ENCODE results near the gene ZSCAN10.

DNA sequence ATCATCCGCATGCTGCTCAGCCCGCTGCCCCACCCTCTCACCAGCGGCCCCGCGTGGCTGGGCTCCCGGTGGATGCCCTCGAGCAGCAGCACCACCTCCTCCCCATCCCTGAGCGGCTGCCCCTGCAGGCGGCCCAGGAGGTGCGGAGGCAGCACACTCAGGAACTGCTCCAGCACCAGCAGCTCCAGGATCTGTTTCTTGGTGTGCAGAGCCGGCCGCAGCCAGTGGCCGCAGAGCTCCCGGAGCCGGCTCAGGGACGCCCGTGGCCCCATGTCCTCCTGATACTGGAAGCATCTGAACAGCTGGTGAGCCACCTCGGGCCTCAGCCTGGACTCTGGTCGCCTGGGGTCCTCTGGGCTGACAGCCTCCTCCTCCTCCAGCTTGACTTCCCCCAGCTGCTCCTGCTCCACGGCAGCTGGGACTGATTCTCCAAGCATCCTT lies 6.6 kb downstream of the ZSCAN10 start:
- TF ChIP-seq EZH2 (IDR thresholded peaks at IDR 0.05; ENCODE audit: low read length, missing control alignments) = no peak
- TF ChIP-seq, protein P1, sequence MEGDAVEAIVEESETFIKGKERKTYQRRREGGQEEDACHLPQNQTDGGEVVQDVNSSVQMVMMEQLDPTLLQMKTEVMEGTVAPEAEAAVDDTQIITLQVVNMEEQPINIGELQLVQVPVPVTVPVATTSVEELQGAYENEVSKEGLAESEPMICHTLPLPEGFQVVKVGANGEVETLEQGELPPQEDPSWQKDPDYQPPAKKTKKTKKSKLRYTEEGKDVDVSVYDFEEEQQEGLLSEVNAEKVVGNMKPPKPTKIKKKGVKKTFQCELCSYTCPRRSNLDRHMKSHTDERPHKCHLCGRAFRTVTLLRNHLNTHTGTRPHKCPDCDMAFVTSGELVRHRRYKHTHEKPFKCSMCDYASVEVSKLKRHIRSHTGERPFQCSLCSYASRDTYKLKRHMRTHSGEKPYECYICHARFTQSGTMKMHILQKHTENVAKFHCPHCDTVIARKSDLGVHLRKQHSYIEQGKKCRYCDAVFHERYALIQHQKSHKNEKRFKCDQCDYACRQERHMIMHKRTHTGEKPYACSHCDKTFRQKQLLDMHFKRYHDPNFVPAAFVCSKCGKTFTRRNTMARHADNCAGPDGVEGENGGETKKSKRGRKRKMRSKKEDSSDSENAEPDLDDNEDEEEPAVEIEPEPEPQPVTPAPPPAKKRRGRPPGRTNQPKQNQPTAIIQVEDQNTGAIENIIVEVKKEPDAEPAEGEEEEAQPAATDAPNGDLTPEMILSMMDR (conservative IDR thresholded peaks at IDR 0.05 in 1 of 2, IDR thresholded peaks at IDR 0.05 in 1 of 2; ENCODE audit: low read depth in 1 of 2, low read length in 2 of 2) = no peak
